Hepatocyte (in vitro differentiated cells): ENCODE measurements around the gene ARFGAP2. TPM values are rescaled to one million over a fixed set of nuclear protein-coding genes. Genes with fewer than 3 reads are reported as not detected.

ENCODE experiments used
- DNase-seq: peaks from one replicate; pipeline ENCODE4 v3.0.0-alpha.2; 2016; ENCODE audit warnings: low spot score
- H2AFZ ChIP-seq: fragments of 200-600 bp; sonication (generic); 2 replicates; pipeline ENCODE4 v1.6.0; 2016; ENCODE audit warnings: antibody characterized with exemption, mild to moderate bottlenecking
- H3K27ac ChIP-seq: fragments of 200-600 bp; sonication (generic); 2 replicates; pipeline ENCODE4 v1.5.1; 2016; ENCODE audit warnings: mild to moderate bottlenecking
- H3K27me3 ChIP-seq: fragments of 200-600 bp; sonication (generic); 2 replicates; pipeline ENCODE4 v1.6.1; 2016
- H3K36me3 ChIP-seq: fragments of 200-600 bp; sonication (generic); replicated peaks from 2 replicates; pipeline ENCODE4 v1.5.1; 2016; ENCODE audit warnings: low read depth; ENCODE audit not compliant: insufficient read depth
- H3K4me1 ChIP-seq: fragments of 200-600 bp; sonication (generic); 2 replicates; pipeline ENCODE4 v1.5.1; 2016; ENCODE audit warnings: mild to moderate bottlenecking, moderate library complexity; ENCODE audit not compliant: insufficient read depth
- H3K4me2 ChIP-seq: fragments of 200-600 bp; sonication (generic); 2 replicates; pipeline ENCODE4 v1.6.0; 2016
- H3K4me3 ChIP-seq: fragments of 200-600 bp; sonication (generic); 2 replicates; pipeline ENCODE4 v1.5.1; 2016; ENCODE audit warnings: mild to moderate bottlenecking
- H3K79me2 ChIP-seq: fragments of 200-600 bp; sonication (generic); 2 replicates; pipeline ENCODE4 v1.6.0; 2017; ENCODE audit warnings: mild to moderate bottlenecking
- H3K9me2 ChIP-seq: fragments of 200-600 bp; sonication (generic); replicated peaks from 2 replicates; pipeline ENCODE4 v1.6.0; 2017; ENCODE audit warnings: mild to moderate bottlenecking; ENCODE audit not compliant: insufficient read depth
- H3K9me3 ChIP-seq: fragments of 200-600 bp; sonication (generic); 2 replicates; pipeline ENCODE4 v1.5.1; 2016; ENCODE audit warnings: low read depth, mild to moderate bottlenecking
- H4K20me1 ChIP-seq: fragments of 200-600 bp; sonication (generic); 2 replicates; pipeline ENCODE4 v1.6.0; 2016; ENCODE audit warnings: mild to moderate bottlenecking; ENCODE audit not compliant: insufficient read depth, poor library complexity, severe bottlenecking
- EZH2 ChIP-seq: fragments of 200-600 bp; sonication (generic); IDR thresholded peaks from 2 replicates; pipeline ENCODE4 v1.6.1; 2016; ENCODE audit warnings: antibody characterized with exemption, mild to moderate bottlenecking, borderline replicate concordance
- EZH2phosphoT487 ChIP-seq: fragments of 200-600 bp; sonication (generic); IDR thresholded peaks from one replicate; pipeline ENCODE4 v1.6.1; 2018; ENCODE audit warnings: antibody characterized with exemption, mild to moderate bottlenecking, low read depth, moderate library complexity; ENCODE audit not compliant: unreplicated experiment, severe bottlenecking
- WGBS: methylation state at CpG from one replicate; pipeline ENCODE4 v1.1.6; 2016; ENCODE audit warnings: low lambda C conversion rate; ENCODE audit errors: missing lambda C conversion rate; 5-methylcytosine and 5-hydroxymethylcytosine counted together
- polyA plus RNA-seq: library from polyadenylated mRNA; unstranded; fragments of >200 nt; fragmentation: Nextera tagmentation; extraction: Ambion mirVana; gene quantifications from 2 replicates; pipeline ENCODE4 v1.2.1, GENCODE V29; 2016
- total RNA-seq: library from RNA; depleted of rRNA; stranded (reverse); fragments of >200 nt; gene quantifications from 2 replicates; pipeline ENCODE4 v1.2.3, GENCODE V29; 2014
- TF ChIP-seq, protein P1 (sequence below): fragments of 200-600 bp; sonication (generic); IDR thresholded peaks from 2 replicates; pipeline ENCODE4 v1.5.1; 2016; ENCODE audit warnings: antibody characterized with exemption, mild to moderate bottlenecking; ENCODE audit not compliant: poor library complexity

ARFGAP2 gene
- total and polyA plus RNA-seq, 2 experiments from 2014 or later, result 64.3 to 146 TPM

DNA sequence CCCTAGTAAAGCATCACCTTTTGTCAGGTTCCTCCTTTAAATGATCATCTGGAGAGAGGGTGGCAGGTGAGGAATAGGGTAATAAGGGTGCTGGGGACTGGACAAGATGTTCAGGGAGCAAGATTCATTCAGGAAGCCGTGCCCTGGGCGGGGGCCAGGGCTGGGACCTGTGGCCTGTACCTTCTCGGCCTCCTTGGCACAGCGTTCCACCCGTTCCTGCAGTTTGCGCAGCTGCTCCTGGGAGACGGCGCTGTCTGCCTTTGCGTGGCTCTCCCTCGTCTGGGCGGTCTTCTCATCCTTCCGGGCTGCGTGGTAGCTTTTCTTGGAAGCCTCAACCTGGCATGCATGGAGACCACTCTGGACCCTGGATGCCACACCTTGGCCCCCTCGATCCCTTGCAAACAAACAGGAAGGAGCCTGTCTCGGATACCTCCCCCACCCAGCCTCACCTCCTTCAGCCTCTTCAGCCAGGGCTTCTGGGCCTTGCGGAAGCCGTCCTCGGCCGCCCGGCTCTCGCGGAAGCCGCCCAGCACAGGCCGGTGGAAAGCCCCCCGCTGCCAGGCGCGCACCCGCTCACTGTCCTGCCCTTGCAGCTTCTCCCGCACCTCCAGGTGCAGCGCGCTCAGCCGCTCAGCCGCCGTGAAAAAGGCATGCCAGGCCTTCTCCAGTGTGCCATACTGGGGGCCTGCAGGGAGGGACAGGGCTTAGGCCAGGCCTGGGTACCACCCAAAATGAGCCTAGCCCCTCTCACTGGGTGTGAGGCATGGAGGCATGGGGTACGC, 3.5 kb upstream of the ARFGAP2 start:
- Histone ChIP-seq H3K9me2 (no peaks in the 10 kb centered on the region), H4K20me1 (peaks cover 4% of the 10 kb centered on the region), H3K4me1 (peaks cover 26% of the 10 kb centered on the region), H3K36me3 (no peaks in the 10 kb centered on the region), H3K4me2 (no peak overlapping the region), H2AFZ (no peak overlapping the region), H3K27me3 (no peaks in the 10 kb centered on the region), H3K27ac (no peak overlapping the region), H3K4me3 (no peak overlapping the region), H3K9me3 (no peaks in the 10 kb centered on the region), H3K79me2 (peaks cover 62% of the 10 kb centered on the region)
- 97% methylated on average over 33 of the region's 35 CpGs for WGBS
- TF ChIP-seq EZH2phosphoT487 (no peak), EZH2 (no peak)
- TF ChIP-seq, protein P1, sequence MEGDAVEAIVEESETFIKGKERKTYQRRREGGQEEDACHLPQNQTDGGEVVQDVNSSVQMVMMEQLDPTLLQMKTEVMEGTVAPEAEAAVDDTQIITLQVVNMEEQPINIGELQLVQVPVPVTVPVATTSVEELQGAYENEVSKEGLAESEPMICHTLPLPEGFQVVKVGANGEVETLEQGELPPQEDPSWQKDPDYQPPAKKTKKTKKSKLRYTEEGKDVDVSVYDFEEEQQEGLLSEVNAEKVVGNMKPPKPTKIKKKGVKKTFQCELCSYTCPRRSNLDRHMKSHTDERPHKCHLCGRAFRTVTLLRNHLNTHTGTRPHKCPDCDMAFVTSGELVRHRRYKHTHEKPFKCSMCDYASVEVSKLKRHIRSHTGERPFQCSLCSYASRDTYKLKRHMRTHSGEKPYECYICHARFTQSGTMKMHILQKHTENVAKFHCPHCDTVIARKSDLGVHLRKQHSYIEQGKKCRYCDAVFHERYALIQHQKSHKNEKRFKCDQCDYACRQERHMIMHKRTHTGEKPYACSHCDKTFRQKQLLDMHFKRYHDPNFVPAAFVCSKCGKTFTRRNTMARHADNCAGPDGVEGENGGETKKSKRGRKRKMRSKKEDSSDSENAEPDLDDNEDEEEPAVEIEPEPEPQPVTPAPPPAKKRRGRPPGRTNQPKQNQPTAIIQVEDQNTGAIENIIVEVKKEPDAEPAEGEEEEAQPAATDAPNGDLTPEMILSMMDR, result no peak
- no peak for DNase-seq

DNA sequence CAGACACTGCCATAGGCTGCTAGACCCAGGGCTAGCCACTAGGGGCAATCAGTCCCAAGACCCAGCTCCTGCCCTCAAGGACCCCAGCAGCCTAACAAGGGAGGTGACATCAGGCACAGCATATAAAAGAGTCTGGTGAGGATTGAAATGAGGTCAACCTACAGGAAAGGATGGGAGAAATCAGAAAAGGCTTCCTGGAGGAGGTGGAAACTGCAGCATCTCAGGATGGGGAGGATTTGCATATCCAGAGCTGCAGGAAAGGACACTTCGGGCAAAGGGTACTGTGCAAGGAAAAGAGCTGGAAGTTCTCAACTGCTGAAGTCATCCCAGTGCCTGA, 2.9 kb upstream of the ARFGAP2 start:
- DNase-seq, result peak; percentile 62
- TF ChIP-seq, protein P1, result peak; percentile 36
- no peak for TF ChIP-seq EZH2phosphoT487
- WGBS, result 95% methylated on average over 1 of the region's 1 CpG
- no peak overlapping the region for H3K4me3 ChIP-seq
- H3K36me3 ChIP-seq, result no peaks in the 10 kb centered on the region
- H3K79me2 ChIP-seq, result peaks cover 64% of the 10 kb centered on the region
- H3K27ac ChIP-seq, result no peak overlapping the region
- H4K20me1 ChIP-seq, result peaks cover 6% of the 10 kb centered on the region
- no peak overlapping the region for H3K4me2 ChIP-seq
- H3K9me2 ChIP-seq, result no peaks in the 10 kb centered on the region
- H3K27me3 ChIP-seq, result no peaks in the 10 kb centered on the region
- no peak overlapping the region for H2AFZ ChIP-seq
- H3K9me3 ChIP-seq, result no peaks in the 10 kb centered on the region
- peaks cover 21% of the 10 kb centered on the region for H3K4me1 ChIP-seq

DNA sequence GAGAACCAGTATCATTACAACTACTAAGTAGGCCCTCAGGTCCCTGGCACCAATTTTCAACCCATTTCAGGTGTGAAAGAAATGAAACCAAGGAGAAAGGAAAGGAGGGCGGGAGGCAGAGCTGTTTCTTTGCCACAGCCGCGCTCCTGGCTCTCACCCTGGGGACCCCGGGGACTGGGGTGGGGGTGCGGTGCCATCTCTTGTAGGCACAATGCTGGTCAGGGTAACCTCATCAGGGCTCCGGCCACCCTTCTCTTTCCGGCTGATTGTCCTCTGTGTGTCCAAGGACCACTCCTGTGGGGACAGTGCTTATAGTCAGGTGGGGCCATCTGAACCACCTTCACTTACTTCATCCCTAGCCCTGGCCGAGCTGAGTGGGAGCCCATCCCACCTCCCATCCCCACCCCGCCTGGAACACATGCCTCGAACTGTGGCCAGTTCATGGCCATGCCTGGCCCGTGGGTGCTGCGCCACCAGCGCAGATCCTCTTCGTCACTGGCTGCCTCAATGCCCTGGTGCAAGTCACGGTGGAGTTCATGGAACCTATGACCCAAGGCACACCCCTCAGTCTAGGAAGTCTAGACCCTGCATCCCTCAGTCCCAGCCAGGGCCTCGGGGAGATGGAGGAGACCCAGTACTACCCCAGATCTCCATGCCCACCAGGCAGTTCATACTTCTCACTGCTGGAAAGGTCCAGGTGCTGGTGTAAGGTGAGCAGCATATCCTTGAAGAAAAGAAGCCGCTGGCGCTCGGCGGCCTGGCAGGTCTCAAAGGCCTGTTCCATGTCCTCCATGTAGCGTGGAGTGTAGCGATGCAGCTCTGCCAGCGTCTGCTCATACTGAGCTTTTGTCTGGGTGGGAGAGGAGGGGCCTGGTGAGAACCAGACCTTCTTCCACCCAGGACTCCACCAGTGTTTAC, 2.3 kb upstream of the ARFGAP2 start:
- H3K9me2 ChIP-seq, result no peaks in the 10 kb centered on the region
- H3K79me2 ChIP-seq, result peaks cover 62% of the 10 kb centered on the region
- H4K20me1 ChIP-seq, result peaks cover 6% of the 10 kb centered on the region
- H3K27ac ChIP-seq, result peak overlapping the region; percentile 96
- H3K36me3 ChIP-seq, result no peaks in the 10 kb centered on the region
- 96% methylated on average over 23 of the region's 23 CpGs for WGBS
- no peak for TF ChIP-seq EZH2
- TF ChIP-seq, protein P1, result no peak
- no peak for TF ChIP-seq EZH2phosphoT487
- peaks cover 15% of the 10 kb centered on the region for H3K4me1 ChIP-seq
- no peaks in the 10 kb centered on the region for H3K9me3 ChIP-seq
- no peak overlapping the region for H2AFZ ChIP-seq
- H3K4me3 ChIP-seq, result no peak overlapping the region
- H3K27me3 ChIP-seq, result no peaks in the 10 kb centered on the region
- no peak overlapping the region for H3K4me2 ChIP-seq
- DNase-seq, result no peak
